Measurements from ENCODE around the gene GIPC1. TPM values are rescaled to one million over a fixed set of nuclear protein-coding genes. Genes with fewer than 3 reads are reported as not detected.

Gene GIPC1
- polyA plus RNA-seq, 1 of the 3 experiments (the other 2 are of a cell fraction), result 144 TPM

GRCh38 chr19:14470031-14470876 lies 25.7 kb downstream of the GIPC1 start (continued):
- no peak for TF ChIP-seq USF2 (IDR thresholded peaks at IDR 0.05; ENCODE audit: borderline replicate concordance, low read depth, low read length)

GRCh38 chr19:14467816-14468215 lies 28.1 kb downstream of the GIPC1 start:
- no peaks in the 10 kb centered on the region for H3K79me2 ChIP-seq (ENCODE audit: insufficient read depth)
- ChIA-PET POLR2A (no interaction called here), CTCF (interaction anchor here (1.1 to 3.5 kb wide), 4 partner anchors 12 to 331 kb away, joined by 3 to 31 read pairs (median 5); partner anchors contain the start of gene ASF1B)
- peaks cover 10 to 28% of the 10 kb centered on the region in 2 experiments for H3K36me3 ChIP-seq (replicated peaks in 1 of 2; ENCODE audit: control insufficient read depth in 1 of 2, insufficient read depth in 2 of 2, low read length in 1 of 2)
- H2AFZ ChIP-seq (ENCODE audit: low read depth), result no peak overlapping the region
- peaks cover 0 to 7% of the 10 kb centered on the region in 2 experiments; a peak in 1 of 4 replicates for H3K4me1 ChIP-seq (ENCODE audit: control insufficient read depth in 1 of 2, insufficient read depth in 2 of 2, low read depth in 1 of 2, low read length in 1 of 2)
- H3K9ac ChIP-seq, result no peak overlapping the region
- no peaks in the 10 kb centered on the region for H4K20me1 ChIP-seq (ENCODE audit: insufficient read depth)
- no peaks in the 10 kb centered on the region for H3K9me3 ChIP-seq
- H3F3A ChIP-seq (replicated peaks; ENCODE audit: insufficient read depth), result peaks cover 14% of the 10 kb centered on the region
- no peak for DNase-seq
- no peaks in the 10 kb centered on the region for H3K27me3 ChIP-seq (ENCODE audit: insufficient read depth)
- H3K27ac ChIP-seq (ENCODE audit: low read depth in 2 of 2, low read length in 1 of 2), result no peak overlapping the region
- no peak overlapping the region for H3K4me3 ChIP-seq (ENCODE audit: low read depth in 2 of 2, low read length in 1 of 2)
- no peaks in the 10 kb centered on the region for H3K9me2 ChIP-seq
- H3K4me2 ChIP-seq, result no peak overlapping the region
- TF ChIP-seq IRF3 (IDR thresholded peaks at IDR 0.05; ENCODE audit: low read depth, low read length) (no peak), CTCF (IDR thresholded peaks at IDR 0.05) (peak; percentile 18)
- 100% methylated on average over 1 of the region's 9 CpGs for WGBS (ENCODE audit: low lambda C conversion rate)

- DNase-seq, result no peak
- POLR2A ChIA-PET, result no interaction called here
Observed at GRCh38 chr19:14467391-14467790, 28.5 kb downstream of the GIPC1 start.

More at GRCh38 chr19:14467391-14467790, 28.5 kb downstream of the GIPC1 start:
- Histone ChIP-seq H2AFZ (ENCODE audit: low read depth) (no peak overlapping the region), H3K9me3 (no peaks in the 10 kb centered on the region), H3K27ac (ENCODE audit: low read depth in 2 of 2, low read length in 1 of 2) (no peak overlapping the region), H3K4me3 (ENCODE audit: low read depth in 2 of 2, low read length in 1 of 2) (no peak overlapping the region), H3K9ac (no peak overlapping the region), H3F3A (replicated peaks; ENCODE audit: insufficient read depth) (peaks cover 14% of the 10 kb centered on the region), H3K4me1 (ENCODE audit: control insufficient read depth in 1 of 2, insufficient read depth in 2 of 2, low read depth in 1 of 2, low read length in 1 of 2) (peaks cover 0 to 6% of the 10 kb centered on the region in 2 experiments; a peak in 1 of 4 replicates), H3K79me2 (ENCODE audit: insufficient read depth) (no peaks in the 10 kb centered on the region), H3K27me3 (ENCODE audit: insufficient read depth) (no peaks in the 10 kb centered on the region), H3K9me2 (no peaks in the 10 kb centered on the region), H3K4me2 (no peak overlapping the region), H3K36me3 (replicated peaks in 1 of 2; ENCODE audit: control insufficient read depth in 1 of 2, insufficient read depth in 2 of 2, low read length in 1 of 2) (peaks cover 10 to 28% of the 10 kb centered on the region in 2 experiments), H4K20me1 (ENCODE audit: insufficient read depth) (no peaks in the 10 kb centered on the region)
- CTCF ChIA-PET, result interaction anchor here (1.4 to 3.5 kb wide), 2 partner anchors 13 to 60 kb away, joined by 6 to 31 read pairs; no protein-coding TSS in a partner anchor
- WGBS (ENCODE audit: low lambda C conversion rate), result 89% methylated on average over 10 of the region's 12 CpGs
- TF ChIP-seq TCF12 (IDR thresholded peaks at IDR 0.05), result no peak
- TF ChIP-seq EP300 (IDR thresholded peaks at IDR 0.05; ENCODE audit: borderline replicate concordance in 1 of 2, low read depth in 1 of 2, low read length in 1 of 2), result no peak
- TF ChIP-seq MXI1 (IDR thresholded peaks at IDR 0.05; ENCODE audit: low read depth, low read length), result no peak
- TF ChIP-seq EZH2phosphoT487 (IDR thresholded peaks at IDR 0.05; ENCODE audit: borderline replicate concordance, low read depth), result no peak
- no peak for TF ChIP-seq RAD21 (IDR thresholded peaks at IDR 0.05; ENCODE audit: low read length)
